ENCODE results near the gene LCP2.

The LCP2 gene

DNA sequence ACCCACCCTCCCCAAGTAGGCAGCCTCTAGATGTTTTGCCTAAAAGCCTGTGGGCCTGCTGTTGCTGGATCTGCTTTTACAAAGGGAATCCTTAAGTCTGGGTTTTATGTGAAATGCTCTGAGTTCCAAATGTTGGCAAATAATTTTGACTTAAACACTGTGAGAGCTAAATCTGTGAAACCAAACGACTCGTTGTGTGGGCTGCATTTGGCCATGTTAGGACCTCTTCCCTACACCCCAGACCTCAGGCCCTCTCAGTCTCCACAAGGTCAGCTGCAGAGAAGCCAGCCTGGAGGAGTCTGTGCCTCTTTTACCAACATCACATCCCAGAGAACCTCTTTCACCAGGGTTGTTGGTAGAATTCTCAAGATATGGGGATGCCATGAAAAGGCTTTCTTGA lies 9.4 kb downstream of the LCP2 start:
- in situ Hi-C loops (cut with MboI; ENCODE audit: low pct_unique_long_range_greater_than_20kb, low sequenced_read_pairs, unreplicated experiment) = no loop called here
- DNase-seq (ENCODE audit: low spot score) = no peak
- no peak for TF ChIP-seq CTCF (IDR thresholded peaks at IDR 0.05; ENCODE audit: extremely low read depth, insufficient read depth, missing control alignments)

DNA sequence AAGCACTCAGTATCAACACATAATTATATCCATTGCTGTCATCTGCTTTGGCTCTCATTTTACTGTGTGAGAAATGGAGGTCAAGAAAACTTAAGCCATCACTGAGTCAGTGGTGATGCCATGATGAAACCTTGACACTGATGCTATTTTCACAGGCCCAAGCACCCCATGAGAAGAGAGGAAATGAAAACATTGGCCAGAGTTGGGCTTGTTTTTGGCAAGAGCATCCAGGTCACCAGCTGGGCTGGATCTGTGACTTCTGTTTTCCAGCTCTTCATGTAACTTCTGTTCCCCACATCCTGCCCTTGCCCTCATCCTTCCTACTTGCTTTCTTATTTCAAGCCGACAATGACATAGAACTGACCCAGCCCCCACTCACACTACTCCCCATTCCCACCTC lies 10.0 kb downstream of the LCP2 start:
- in situ Hi-C loops (cut with MboI; ENCODE audit: low pct_unique_long_range_greater_than_20kb, low sequenced_read_pairs, unreplicated experiment) = no loop called here
- TF ChIP-seq CTCF (IDR thresholded peaks at IDR 0.05; ENCODE audit: extremely low read depth, insufficient read depth, missing control alignments) = no peak

DNA sequence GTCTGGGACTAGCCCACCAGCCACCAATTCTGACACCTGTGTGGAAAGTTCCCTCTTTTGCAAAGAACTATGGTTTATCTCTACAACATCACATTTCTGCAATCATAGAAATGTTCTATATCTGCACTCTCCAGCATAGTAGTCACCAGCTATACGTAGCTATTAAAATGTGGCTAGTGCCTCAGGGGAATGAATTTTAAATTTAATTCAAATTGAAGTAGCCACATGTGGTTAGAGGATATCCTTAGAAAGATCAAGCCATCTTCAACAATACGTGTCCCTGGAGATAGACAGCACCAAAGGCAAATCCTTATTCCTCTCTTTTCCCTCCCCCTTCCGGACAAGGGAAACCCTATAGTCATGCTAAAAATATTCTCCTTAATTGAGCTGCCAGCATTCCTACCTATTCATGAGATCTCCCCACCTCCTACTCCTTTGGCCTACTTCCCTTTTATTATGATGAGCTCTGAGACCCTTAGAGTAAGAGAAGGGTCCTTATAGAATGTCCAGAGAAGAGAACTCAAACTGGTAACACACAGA lies 11.1 kb downstream of the LCP2 start:
- DNase-seq (ENCODE audit: low spot score) = no peak
- no peak for TF ChIP-seq CTCF (IDR thresholded peaks at IDR 0.05; ENCODE audit: extremely low read depth, insufficient read depth, missing control alignments)
- in situ Hi-C loops (cut with MboI; ENCODE audit: low pct_unique_long_range_greater_than_20kb, low sequenced_read_pairs, unreplicated experiment) = no loop called here

More for the DNA sequence above, 10.0 kb downstream of the LCP2 start:
- DNase-seq (ENCODE audit: low spot score) = no peak

GRCh38 chr5:170285181-170285580 lies 12.4 kb downstream of the LCP2 start:
- in situ Hi-C loops (cut with MboI; ENCODE audit: low pct_unique_long_range_greater_than_20kb, low sequenced_read_pairs, unreplicated experiment) = no loop called here
- no peak for DNase-seq (ENCODE audit: low spot score)
- TF ChIP-seq CTCF (IDR thresholded peaks at IDR 0.05; ENCODE audit: extremely low read depth, insufficient read depth, missing control alignments) = no peak

- no peak for DNase-seq (ENCODE audit: low spot score)
- no peak for TF ChIP-seq CTCF (IDR thresholded peaks at IDR 0.05; ENCODE audit: extremely low read depth, insufficient read depth, missing control alignments)
- in situ Hi-C loops (cut with MboI; ENCODE audit: low pct_unique_long_range_greater_than_20kb, low sequenced_read_pairs, unreplicated experiment) = no loop called here
These were observed 13.3 kb downstream of the LCP2 start for GRCh38 chr5:170284231-170284630.

DNA sequence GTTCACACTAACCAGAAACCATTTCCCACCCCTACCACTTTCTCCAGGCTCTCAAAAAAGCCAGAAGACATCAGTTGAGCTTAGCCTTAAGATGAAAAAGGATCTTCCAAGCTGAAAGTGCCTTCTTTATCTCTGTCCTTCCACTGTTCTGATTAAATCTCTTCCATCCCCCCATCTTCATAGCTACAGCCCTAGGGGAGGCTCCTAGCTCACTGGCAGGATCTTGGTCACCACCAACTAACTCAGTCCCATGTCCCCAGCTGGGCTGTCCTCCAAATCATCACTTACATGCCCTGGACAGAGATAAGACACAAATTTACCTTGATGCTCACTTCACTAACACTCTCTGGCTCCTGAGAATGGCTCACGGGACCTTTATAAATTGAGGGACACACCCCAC lies 14.3 kb downstream of the LCP2 start:
- in situ Hi-C loops (cut with MboI; ENCODE audit: low pct_unique_long_range_greater_than_20kb, low sequenced_read_pairs, unreplicated experiment) = no loop called here
- TF ChIP-seq CTCF (IDR thresholded peaks at IDR 0.05; ENCODE audit: extremely low read depth, insufficient read depth, missing control alignments) = no peak

More for the DNA sequence above, 14.3 kb downstream of the LCP2 start:
- DNase-seq (ENCODE audit: low spot score) = no peak
